Glomerular visceral epithelial cell (primary cell): ENCODE data around the gene DYSF.

Source experiments
- DNase-seq: peaks from one replicate; pipeline ENCODE4 v3.0.0-alpha.2; 2016; ENCODE audit errors: extremely low spot score

Gene DYSF

GRCh38 chr2:71727562-71727961 is 274.2 kb downstream of the DYSF start:
- DNase-seq: no peak

DNA sequence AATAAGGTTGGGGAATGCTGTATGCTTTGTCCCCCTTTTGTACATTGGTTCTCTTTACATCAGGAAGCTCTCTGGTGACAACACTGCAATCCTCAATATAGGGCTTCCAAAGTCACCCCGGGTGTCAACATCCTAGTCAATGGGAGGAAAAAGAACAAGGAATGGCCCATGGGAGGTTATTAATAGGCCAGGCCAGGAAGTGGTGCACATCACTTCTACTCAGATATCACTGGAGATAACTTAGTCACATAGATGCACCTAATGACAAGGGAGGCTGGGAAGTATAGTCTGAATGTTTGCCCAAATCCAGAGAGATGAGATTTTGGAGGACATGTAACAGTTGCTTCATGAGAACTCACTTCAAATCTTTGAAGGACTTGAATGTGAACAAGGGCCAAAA is 274.7 kb downstream of the DYSF start:
- DNase-seq: no peak

DNA sequence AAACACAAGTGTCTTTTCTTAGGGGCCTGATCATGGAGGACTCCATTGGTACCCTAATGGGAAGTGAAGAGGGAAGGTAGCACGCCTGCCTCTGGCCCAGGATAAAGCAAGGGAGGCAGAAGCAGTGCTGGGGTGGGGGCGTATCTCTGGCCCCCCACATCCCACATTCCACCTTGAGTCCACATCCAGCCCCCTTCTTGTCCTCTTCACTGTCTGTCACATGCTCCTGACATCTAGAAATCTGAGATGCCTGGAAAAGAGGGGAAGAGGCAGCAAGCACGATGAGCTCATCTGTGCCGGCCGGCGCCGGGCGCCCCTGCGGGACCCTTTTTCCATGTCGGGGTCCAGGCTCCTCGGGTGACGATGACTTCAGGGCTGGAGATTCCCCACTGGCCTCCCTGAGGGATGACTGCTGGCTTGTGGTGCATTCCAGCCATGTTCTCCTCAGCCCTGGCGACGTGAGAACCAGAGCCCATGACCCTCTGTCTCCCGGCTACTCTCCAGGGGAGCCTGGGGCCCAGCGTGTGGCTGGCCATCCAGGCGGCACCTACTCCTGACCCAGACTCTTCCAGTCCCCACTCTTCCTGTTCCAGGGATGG is 277.5 kb downstream of the DYSF start:
- no peak for DNase-seq

GRCh38 chr2:71734620-71735019 is 281.3 kb downstream of the DYSF start:
- no peak for DNase-seq

GRCh38 chr2:71735676-71736075 is 282.3 kb downstream of the DYSF start:
- no peak for DNase-seq
